ENCODE data around the gene THTPA.
A peak's percentile ranks its signal among the peaks of the same experiment; 100 is the strongest.
"Not testable (repeated sequence)": the region's sequence is repeated elsewhere in the genome, so short reads cannot be mapped to it uniquely, and the experiment has no call there.

Gene THTPA

GRCh38 chr14:23536906-23537305 lies 19.2 kb upstream of the THTPA start:
- not testable (repeated sequence) for H3K27ac ChIP-seq (ENCODE audit: low read length); H3K27me3 ChIP-seq (ENCODE audit: control insufficient read depth, insufficient read depth, low read length); H3K9me3 ChIP-seq (ENCODE audit: control insufficient read depth, low read depth, low read length)
- H3K4me3 ChIP-seq (ENCODE audit: low read length), result peak overlapping the region; percentile 75
- peak overlapping the region; percentile 24 for H3K9ac ChIP-seq (ENCODE audit: low read length)
- H3K4me1 ChIP-seq (ENCODE audit: control insufficient read depth, low read depth, low read length), result peaks cover 26% of the 10 kb centered on the region
- H3K36me3 ChIP-seq (ENCODE audit: control insufficient read depth, low read depth, low read length), result peaks cover 11% of the 10 kb centered on the region

GRCh38 chr14:23537351-23538049 lies 18.6 kb upstream of the THTPA start:
- H3K9ac ChIP-seq (ENCODE audit: low read length), result peak overlapping the region; percentile 88
- peak overlapping the region; percentile 75 for H3K4me3 ChIP-seq (ENCODE audit: low read length)

GRCh38 chr14:23538050-23538718 lies 17.9 kb upstream of the THTPA start:
- Histone ChIP-seq H3K36me3 (ENCODE audit: control insufficient read depth, low read depth, low read length) (peaks cover 9% of the 10 kb centered on the region), H3K9me3 (ENCODE audit: control insufficient read depth, low read depth, low read length) (no peaks in the 10 kb centered on the region), H3K27me3 (ENCODE audit: control insufficient read depth, insufficient read depth, low read length) (no peaks in the 10 kb centered on the region), H3K9ac (ENCODE audit: low read length) (peak overlapping the region; percentile 88), H3K4me3 (ENCODE audit: low read length) (peak overlapping the region; percentile 75), H3K4me1 (ENCODE audit: control insufficient read depth, low read depth, low read length) (peaks cover 26% of the 10 kb centered on the region), H3K27ac (ENCODE audit: low read length) (peak overlapping the region; percentile 95)

More at GRCh38 chr14:23537351-23538049, 18.6 kb upstream of the THTPA start:
- Histone ChIP-seq H3K9me3 (ENCODE audit: control insufficient read depth, low read depth, low read length) (no peaks in the 10 kb centered on the region), H3K36me3 (ENCODE audit: control insufficient read depth, low read depth, low read length) (peaks cover 10% of the 10 kb centered on the region), H3K4me1 (ENCODE audit: control insufficient read depth, low read depth, low read length) (peaks cover 26% of the 10 kb centered on the region), H3K27ac (ENCODE audit: low read length) (peak overlapping the region; percentile 90), H3K27me3 (ENCODE audit: control insufficient read depth, insufficient read depth, low read length) (no peaks in the 10 kb centered on the region)

DNA sequence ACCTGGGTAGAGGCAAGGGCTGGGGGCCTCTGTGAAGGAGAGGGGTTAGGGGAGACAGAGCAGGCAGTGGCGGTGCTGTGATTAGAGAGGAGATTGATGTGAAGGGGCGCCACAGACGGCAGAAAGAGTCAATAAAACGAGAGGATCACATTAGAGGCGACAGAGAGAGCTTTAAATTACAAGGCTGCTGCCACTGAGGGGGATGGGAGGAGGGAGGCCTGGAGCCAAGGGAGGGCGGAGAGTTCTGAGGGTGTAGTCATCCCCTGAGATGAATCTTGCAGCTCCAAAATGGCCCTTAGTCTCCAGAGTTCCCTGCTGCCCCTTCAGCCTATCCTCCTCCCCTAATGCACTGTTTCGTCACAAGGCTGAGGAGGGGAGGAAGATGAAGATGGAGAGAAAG lies 17.3 kb upstream of the THTPA start:
- Histone ChIP-seq H3K4me1 (ENCODE audit: control insufficient read depth, low read depth, low read length) (peaks cover 26% of the 10 kb centered on the region), H3K27me3 (ENCODE audit: control insufficient read depth, insufficient read depth, low read length) (no peaks in the 10 kb centered on the region), H3K27ac (ENCODE audit: low read length) (peak overlapping the region; percentile 95), H3K9me3 (ENCODE audit: control insufficient read depth, low read depth, low read length) (no peaks in the 10 kb centered on the region), H3K4me3 (ENCODE audit: low read length) (peak overlapping the region; percentile 75), H3K36me3 (ENCODE audit: control insufficient read depth, low read depth, low read length) (peaks cover 11% of the 10 kb centered on the region), H3K9ac (ENCODE audit: low read length) (peak overlapping the region; percentile 88)

- Histone ChIP-seq H3K27ac (ENCODE audit: low read length) (peak overlapping the region; percentile 95), H3K36me3 (ENCODE audit: control insufficient read depth, low read depth, low read length) (peaks cover 8% of the 10 kb centered on the region), H3K9me3 (ENCODE audit: control insufficient read depth, low read depth, low read length) (no peaks in the 10 kb centered on the region), H3K4me1 (ENCODE audit: control insufficient read depth, low read depth, low read length) (peaks cover 31% of the 10 kb centered on the region), H3K27me3 (ENCODE audit: control insufficient read depth, insufficient read depth, low read length) (no peaks in the 10 kb centered on the region), H3K4me3 (ENCODE audit: low read length) (peak overlapping the region; percentile 75), H3K9ac (ENCODE audit: low read length) (peak overlapping the region; percentile 88)
Measured at GRCh38 chr14:23539248-23540140, 16.6 kb upstream of the THTPA start.

DNA sequence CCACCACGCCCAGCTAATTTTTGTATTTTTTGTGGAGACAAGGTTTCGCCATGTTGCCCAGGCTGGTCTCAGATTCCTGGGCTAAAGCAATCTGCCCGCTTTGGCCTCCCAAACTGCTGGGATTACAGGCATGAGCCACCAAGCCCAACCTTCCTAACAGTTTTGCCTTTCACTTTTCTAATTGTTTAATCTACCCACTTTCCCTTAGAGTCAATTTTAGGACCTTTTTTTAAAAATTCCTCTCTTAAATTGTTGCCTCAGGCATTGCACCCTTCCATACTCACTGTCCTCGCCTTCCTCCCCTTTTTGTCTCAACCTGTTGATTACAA lies 16.0 kb upstream of the THTPA start:
- H3K27ac ChIP-seq (ENCODE audit: low read length), result no peak overlapping the region

DNA sequence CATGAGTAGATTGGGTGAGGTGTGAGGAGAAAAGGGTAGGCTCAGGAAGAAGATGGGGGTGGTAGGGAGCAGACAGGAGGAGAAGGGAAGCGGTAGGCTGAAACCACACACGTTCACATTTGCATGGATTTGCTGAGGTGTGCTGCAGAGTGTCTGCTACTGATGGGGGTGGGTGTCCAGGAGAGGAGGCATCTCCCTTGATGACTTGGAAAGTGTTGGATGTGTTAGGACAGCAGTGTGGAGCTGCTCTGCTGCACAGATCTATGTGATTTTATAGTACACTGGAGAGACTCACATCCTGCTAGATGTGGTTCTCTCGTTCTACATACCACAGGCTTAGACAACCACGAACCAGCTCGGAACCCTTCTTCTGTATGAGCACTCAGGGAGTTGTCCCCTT lies 13.8 kb upstream of the THTPA start:
- no peak overlapping the region for H3K9ac ChIP-seq (ENCODE audit: low read length)
- peaks cover 49% of the 10 kb centered on the region for H3K4me1 ChIP-seq (ENCODE audit: control insufficient read depth, low read depth, low read length)
- H3K36me3 ChIP-seq (ENCODE audit: control insufficient read depth, low read depth, low read length), result peaks cover 6% of the 10 kb centered on the region
- H3K9me3 ChIP-seq (ENCODE audit: control insufficient read depth, low read depth, low read length), result no peaks in the 10 kb centered on the region
- H3K27ac ChIP-seq (ENCODE audit: low read length), result no peak overlapping the region
- no peaks in the 10 kb centered on the region for H3K27me3 ChIP-seq (ENCODE audit: control insufficient read depth, insufficient read depth, low read length)
- H3K4me3 ChIP-seq (ENCODE audit: low read length), result no peak overlapping the region

More for the DNA sequence above, 16.0 kb upstream of the THTPA start:
- Histone ChIP-seq H3K27me3 (ENCODE audit: control insufficient read depth, insufficient read depth, low read length) (no peaks in the 10 kb centered on the region), H3K4me1 (ENCODE audit: control insufficient read depth, low read depth, low read length) (peaks cover 37% of the 10 kb centered on the region), H3K9me3 (ENCODE audit: control insufficient read depth, low read depth, low read length) (no peaks in the 10 kb centered on the region), H3K36me3 (ENCODE audit: control insufficient read depth, low read depth, low read length) (peaks cover 6% of the 10 kb centered on the region), H3K4me3 (ENCODE audit: low read length) (no peak overlapping the region), H3K9ac (ENCODE audit: low read length) (no peak overlapping the region)

DNA sequence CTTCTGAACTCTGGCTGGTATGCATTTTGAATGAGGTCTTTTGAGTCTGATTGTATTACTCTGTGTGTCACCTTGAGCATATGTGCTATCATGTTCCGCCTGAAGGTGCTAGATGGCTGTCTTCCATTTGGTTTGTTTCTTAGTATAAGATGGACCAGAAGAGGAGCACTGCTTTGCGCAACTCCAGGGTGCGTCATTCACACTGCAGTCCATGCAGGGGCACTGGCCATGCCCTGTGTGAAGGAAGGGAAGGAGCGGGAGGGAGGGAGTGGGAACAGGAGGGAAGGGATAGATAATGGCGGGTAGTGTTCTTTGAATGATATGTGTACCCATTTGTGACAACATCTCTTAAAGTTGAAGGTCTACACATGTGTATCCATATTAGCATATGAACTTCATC lies 12.7 kb upstream of the THTPA start:
- Histone ChIP-seq H3K27me3 (ENCODE audit: control insufficient read depth, insufficient read depth, low read length) (no peaks in the 10 kb centered on the region), H3K9ac (ENCODE audit: low read length) (no peak overlapping the region), H3K9me3 (ENCODE audit: control insufficient read depth, low read depth, low read length) (no peaks in the 10 kb centered on the region), H3K27ac (ENCODE audit: low read length) (no peak overlapping the region), H3K4me3 (ENCODE audit: low read length) (no peak overlapping the region), H3K36me3 (ENCODE audit: control insufficient read depth, low read depth, low read length) (peaks cover 6% of the 10 kb centered on the region), H3K4me1 (ENCODE audit: control insufficient read depth, low read depth, low read length) (peaks cover 59% of the 10 kb centered on the region)

- Histone ChIP-seq H3K4me3 (ENCODE audit: low read length) (peak overlapping the region; percentile 48), H3K36me3 (ENCODE audit: control insufficient read depth, low read depth, low read length) (peaks cover 6% of the 10 kb centered on the region), H3K9me3 (ENCODE audit: control insufficient read depth, low read depth, low read length) (no peaks in the 10 kb centered on the region), H3K27me3 (ENCODE audit: control insufficient read depth, insufficient read depth, low read length) (no peaks in the 10 kb centered on the region), H3K9ac (ENCODE audit: low read length) (peak overlapping the region; percentile 62), H3K27ac (ENCODE audit: low read length) (peak overlapping the region; percentile 75), H3K4me1 (ENCODE audit: control insufficient read depth, low read depth, low read length) (peaks cover 60% of the 10 kb centered on the region)
Measured at GRCh38 chr14:23544511-23545447, 11.3 kb upstream of the THTPA start.

DNA sequence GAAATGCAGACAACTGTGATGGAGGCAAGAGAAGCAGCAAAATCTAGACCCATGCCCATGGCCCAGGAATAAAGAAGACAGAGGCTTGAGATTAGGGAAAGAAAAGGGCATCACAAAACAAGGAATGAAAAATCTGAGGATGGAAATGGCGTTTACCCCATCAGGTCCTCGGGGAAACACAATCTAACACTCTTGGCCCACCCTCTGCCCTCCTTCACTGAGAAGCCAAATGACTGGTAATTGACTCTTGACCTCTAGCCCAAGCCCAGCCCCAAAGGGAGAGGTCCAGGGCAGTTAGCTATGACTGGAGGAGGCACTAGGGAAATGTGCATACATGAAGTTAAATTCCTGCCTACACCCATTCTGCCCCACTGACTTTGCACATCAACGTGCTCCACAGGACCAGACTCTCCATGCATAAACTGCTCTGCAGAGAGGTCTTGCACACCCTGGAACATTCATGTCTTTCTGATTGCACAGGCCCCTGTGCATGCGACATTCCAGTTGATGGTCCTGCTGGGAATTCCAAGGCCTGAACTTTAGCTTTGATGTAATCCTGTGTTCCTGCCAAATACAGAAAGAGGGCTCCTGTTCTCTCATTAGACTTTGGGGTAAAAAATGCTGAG lies 10.2 kb upstream of the THTPA start:
- peaks cover 65% of the 10 kb centered on the region for H3K4me1 ChIP-seq (ENCODE audit: control insufficient read depth, low read depth, low read length)
- H3K36me3 ChIP-seq (ENCODE audit: control insufficient read depth, low read depth, low read length), result peaks cover 6% of the 10 kb centered on the region
- H3K4me3 ChIP-seq (ENCODE audit: low read length), result peak overlapping the region; percentile 48
- no peaks in the 10 kb centered on the region for H3K27me3 ChIP-seq (ENCODE audit: control insufficient read depth, insufficient read depth, low read length)
- no peaks in the 10 kb centered on the region for H3K9me3 ChIP-seq (ENCODE audit: control insufficient read depth, low read depth, low read length)
- H3K9ac ChIP-seq (ENCODE audit: low read length), result peak overlapping the region; percentile 62
- H3K27ac ChIP-seq (ENCODE audit: low read length), result peak overlapping the region; percentile 75
